IgD-negative memory B cell (primary cell): ENCODE results near the gene ESYT2. TPM values are rescaled to one million over a fixed set of nuclear protein-coding genes. Genes with fewer than 3 reads are reported as not detected.
A peak's percentile ranks its signal among the peaks of the same experiment; 100 is the strongest.

Experiments used
- H3K27ac Mint-ChIP-seq, 3 donors: one replicate each; pipeline ENCODE4 v1.8.0; 2020 to 2022; ENCODE audit warnings: mild to moderate bottlenecking in 3 of 3, mixed read lengths in 3 of 3, moderate library complexity in 1 of 3
- H3K27me3 Mint-ChIP-seq: one replicate; pipeline ENCODE4 v1.8.0; 2021; ENCODE audit warnings: mixed read lengths
- H3K36me3 Mint-ChIP-seq: one replicate; pipeline ENCODE4 v1.8.0; 2020; ENCODE audit warnings: mild to moderate bottlenecking, mixed read lengths
- H3K4me1 Mint-ChIP-seq, 3 donors: one replicate each; pipeline ENCODE4 v1.8.0; 2020 to 2022; ENCODE audit warnings: mixed read lengths in 3 of 3, mild to moderate bottlenecking in 1 of 3
- H3K4me3 Mint-ChIP-seq, 4 donors: one replicate each; pipeline ENCODE4 v1.8.0; 2020 to 2022; ENCODE audit warnings: mild to moderate bottlenecking in 4 of 4, mixed read lengths in 4 of 4, moderate library complexity in 3 of 4
- H3K9me3 Mint-ChIP-seq, 3 donors: one replicate each; pipeline ENCODE4 v1.8.0; 2020 to 2021; ENCODE audit warnings: mixed read lengths in 3 of 3, mild to moderate bottlenecking in 1 of 3
- polyA plus RNA-seq: library from polyadenylated mRNA; unstranded; fragments of 300-500 nt; fragmentation: Illumina TruSeq; gene quantifications from one replicate; pipeline ENCODE4 v1.2.3, GENCODE V29; 2021

The ESYT2 gene
- polyA plus RNA-seq, 1 donor from 2014 or later: 13.2 TPM

GRCh38 chr7:158821171-158822031 is 7.9 kb downstream of the ESYT2 start:
- peak overlapping the region in 1 of 3 donors; percentile 30 for H3K27ac Mint-ChIP-seq
- no peaks in the 10 kb centered on the region for H3K9me3 Mint-ChIP-seq
- H3K36me3 Mint-ChIP-seq: peaks cover 11% of the 10 kb centered on the region
- peaks cover 26 to 43% (median 40%) of the 10 kb centered on the region in 3 donors for H3K4me1 Mint-ChIP-seq
- no peaks in the 10 kb centered on the region for H3K27me3 Mint-ChIP-seq
- H3K4me3 Mint-ChIP-seq: peak overlapping the region in 1 of 4 donors; percentile 15

- H3K4me3 Mint-ChIP-seq: no peak overlapping the region
- H3K27me3 Mint-ChIP-seq: no peaks in the 10 kb centered on the region
- peaks cover 11% of the 10 kb centered on the region for H3K36me3 Mint-ChIP-seq
- H3K9me3 Mint-ChIP-seq: no peaks in the 10 kb centered on the region
- peaks cover 26 to 43% (median 40%) of the 10 kb centered on the region in 3 donors for H3K4me1 Mint-ChIP-seq
- peak overlapping the region in 1 of 3 donors; percentile 30 for H3K27ac Mint-ChIP-seq
These were observed 8.7 kb downstream of the ESYT2 start for GRCh38 chr7:158820656-158821055.

- peak overlapping the region; percentile 79 to 98 (median 93) for H3K27ac Mint-ChIP-seq
- peaks cover 27 to 48% (median 48%) of the 10 kb centered on the region in 3 donors for H3K4me1 Mint-ChIP-seq
- no peaks in the 10 kb centered on the region for H3K9me3 Mint-ChIP-seq
- peak overlapping the region in 1 of 4 donors; percentile 92 for H3K4me3 Mint-ChIP-seq
- peaks cover 14% of the 10 kb centered on the region for H3K36me3 Mint-ChIP-seq
- H3K27me3 Mint-ChIP-seq: no peaks in the 10 kb centered on the region
These were observed 9.6 kb downstream of the ESYT2 start for GRCh38 chr7:158819571-158820203.

GRCh38 chr7:158818325-158819213 is 10.7 kb downstream of the ESYT2 start:
- Mint-ChIP-seq H3K27me3 (no peaks in the 10 kb centered on the region), H3K27ac (peak overlapping the region; percentile 79 to 98 (median 93)), H3K4me3 (peak overlapping the region; percentile 44 to 94 (median 82)), H3K9me3 (no peaks in the 10 kb centered on the region), H3K36me3 (peaks cover 15% of the 10 kb centered on the region), H3K4me1 (peaks cover 32 to 48% (median 48%) of the 10 kb centered on the region in 3 donors)

- Mint-ChIP-seq H3K36me3 (peaks cover 16% of the 10 kb centered on the region), H3K27ac (peak overlapping the region in 2 of 3 donors; percentile 79 to 98), H3K9me3 (no peaks in the 10 kb centered on the region), H3K27me3 (no peaks in the 10 kb centered on the region), H3K4me1 (peaks cover 42 to 63% (median 56%) of the 10 kb centered on the region in 3 donors), H3K4me3 (peak overlapping the region in 1 of 4 donors; percentile 32)
These were observed 12.3 kb downstream of the ESYT2 start for GRCh38 chr7:158816995-158817394.

GRCh38 chr7:158816271-158816670 is 13.0 kb downstream of the ESYT2 start:
- Mint-ChIP-seq H3K27ac (peak overlapping the region; percentile 78 to 80 (median 79)), H3K4me3 (no peak overlapping the region), H3K9me3 (no peaks in the 10 kb centered on the region), H3K27me3 (no peaks in the 10 kb centered on the region), H3K36me3 (peaks cover 11% of the 10 kb centered on the region), H3K4me1 (peaks cover 42 to 66% (median 54%) of the 10 kb centered on the region in 3 donors)

- no peaks in the 10 kb centered on the region for H3K27me3 Mint-ChIP-seq
- peak overlapping the region; percentile 4 to 79 (median 78) for H3K27ac Mint-ChIP-seq
- H3K4me1 Mint-ChIP-seq: peaks cover 44 to 65% (median 54%) of the 10 kb centered on the region in 3 donors
- no peaks in the 10 kb centered on the region for H3K9me3 Mint-ChIP-seq
- H3K4me3 Mint-ChIP-seq: peak overlapping the region in 1 of 4 donors; percentile 30
- H3K36me3 Mint-ChIP-seq: peaks cover 11% of the 10 kb centered on the region
These were observed 13.5 kb downstream of the ESYT2 start for GRCh38 chr7:158815800-158816128.

GRCh38 chr7:158815083-158815799 is 14.1 kb downstream of the ESYT2 start:
- no peaks in the 10 kb centered on the region for H3K9me3 Mint-ChIP-seq
- H3K27me3 Mint-ChIP-seq: no peaks in the 10 kb centered on the region
- peak overlapping the region in 2 of 4 donors; percentile 30 to 40 for H3K4me3 Mint-ChIP-seq
- H3K4me1 Mint-ChIP-seq: peaks cover 48 to 69% (median 58%) of the 10 kb centered on the region in 3 donors
- H3K27ac Mint-ChIP-seq: peak overlapping the region; percentile 49 to 79 (median 78)
- peaks cover 11% of the 10 kb centered on the region for H3K36me3 Mint-ChIP-seq

- peak overlapping the region in 3 of 4 donors; percentile 40 to 67 (median 60) for H3K4me3 Mint-ChIP-seq
- H3K27me3 Mint-ChIP-seq: no peaks in the 10 kb centered on the region
- H3K27ac Mint-ChIP-seq: peak overlapping the region; percentile 49 to 79 (median 78)
- H3K36me3 Mint-ChIP-seq: peaks cover 11% of the 10 kb centered on the region
- peaks cover 54 to 74% (median 64%) of the 10 kb centered on the region in 3 donors for H3K4me1 Mint-ChIP-seq
- H3K9me3 Mint-ChIP-seq: no peaks in the 10 kb centered on the region
These were observed 14.7 kb downstream of the ESYT2 start for GRCh38 chr7:158814637-158815036.

GRCh38 chr7:158812684-158813083 is 16.6 kb downstream of the ESYT2 start:
- H3K36me3 Mint-ChIP-seq: peaks cover 10% of the 10 kb centered on the region
- no peaks in the 10 kb centered on the region for H3K9me3 Mint-ChIP-seq
- peak overlapping the region in 3 of 4 donors; percentile 3 to 58 (median 36) for H3K4me3 Mint-ChIP-seq
- peak overlapping the region in 2 of 3 donors; percentile 74 to 75 for H3K27ac Mint-ChIP-seq
- no peaks in the 10 kb centered on the region for H3K27me3 Mint-ChIP-seq
- peaks cover 41 to 62% (median 50%) of the 10 kb centered on the region in 3 donors for H3K4me1 Mint-ChIP-seq

GRCh38 chr7:158811894-158812293 is 17.4 kb downstream of the ESYT2 start:
- H3K9me3 Mint-ChIP-seq: no peaks in the 10 kb centered on the region
- H3K4me1 Mint-ChIP-seq: peaks cover 36 to 57% (median 46%) of the 10 kb centered on the region in 3 donors
- H3K36me3 Mint-ChIP-seq: peaks cover 9% of the 10 kb centered on the region
- no peaks in the 10 kb centered on the region for H3K27me3 Mint-ChIP-seq
- no peak overlapping the region for H3K4me3 Mint-ChIP-seq
- H3K27ac Mint-ChIP-seq: peak overlapping the region in 1 of 3 donors; percentile 54

- no peaks in the 10 kb centered on the region for H3K9me3 Mint-ChIP-seq
- H3K27me3 Mint-ChIP-seq: no peaks in the 10 kb centered on the region
- no peak overlapping the region for H3K4me3 Mint-ChIP-seq
- H3K36me3 Mint-ChIP-seq: peaks cover 8% of the 10 kb centered on the region
- H3K4me1 Mint-ChIP-seq: peaks cover 32 to 53% (median 41%) of the 10 kb centered on the region in 3 donors
- peak overlapping the region in 1 of 3 donors; percentile 54 for H3K27ac Mint-ChIP-seq
These were observed 17.8 kb downstream of the ESYT2 start for GRCh38 chr7:158811461-158811860.

- no peaks in the 10 kb centered on the region for H3K27me3 Mint-ChIP-seq
- peaks cover 31 to 53% (median 41%) of the 10 kb centered on the region in 3 donors for H3K4me1 Mint-ChIP-seq
- no peaks in the 10 kb centered on the region for H3K9me3 Mint-ChIP-seq
- H3K27ac Mint-ChIP-seq: peak overlapping the region in 1 of 3 donors; percentile 60
- H3K4me3 Mint-ChIP-seq: no peak overlapping the region
- peaks cover 8% of the 10 kb centered on the region for H3K36me3 Mint-ChIP-seq
These were observed 18.5 kb downstream of the ESYT2 start for GRCh38 chr7:158810846-158811245.

- H3K4me3 Mint-ChIP-seq: peak overlapping the region in 1 of 4 donors; percentile 71
These were observed 19.7 kb downstream of the ESYT2 start for GRCh38 chr7:158809596-158809995.

More at GRCh38 chr7:158809596-158809995, 19.7 kb downstream of the ESYT2 start:
- Mint-ChIP-seq H3K9me3 (no peaks in the 10 kb centered on the region), H3K36me3 (peaks cover 9% of the 10 kb centered on the region), H3K27me3 (no peaks in the 10 kb centered on the region), H3K27ac (peak overlapping the region in 1 of 3 donors; percentile 31), H3K4me1 (peaks cover 30 to 43% (median 33%) of the 10 kb centered on the region in 3 donors)
